HCEC 1CT (cell line): ENCODE results near the gene ERBIN.
"Not testable (repeated sequence)": the region's sequence is repeated elsewhere in the genome, so short reads cannot be mapped to it uniquely, and the experiment has no call there.

Experiments
- DNase-seq: peaks from one replicate; pipeline ENCODE4 v3.0.0-alpha.2; 2017

Gene ERBIN

GRCh38 chr5:65969539-65970393, 43.4 kb downstream of the ERBIN start:
- DNase-seq: no peak

GRCh38 chr5:65970481-65971367, 44.3 kb downstream of the ERBIN start:
- no peak for DNase-seq

GRCh38 chr5:65971643-65972042, 45.3 kb downstream of the ERBIN start:
- DNase-seq: no peak

GRCh38 chr5:65972896-65973295, 46.5 kb downstream of the ERBIN start:
- not testable (repeated sequence) for DNase-seq

GRCh38 chr5:65978251-65978650, 51.9 kb downstream of the ERBIN start:
- no peak for DNase-seq

GRCh38 chr5:65981548-65981947, 55.2 kb downstream of the ERBIN start:
- no peak for DNase-seq

GRCh38 chr5:65981969-65982619, 55.7 kb downstream of the ERBIN start:
- no peak for DNase-seq

GRCh38 chr5:65982635-65983034, 56.3 kb downstream of the ERBIN start:
- DNase-seq: no peak

- no peak for DNase-seq
These were observed 57.9 kb downstream of the ERBIN start for GRCh38 chr5:65984098-65984885.

- peak; percentile 74 for DNase-seq
These were observed 59.7 kb downstream of the ERBIN start for GRCh38 chr5:65986050-65986451.

GRCh38 chr5:65986796-65987195, 60.4 kb downstream of the ERBIN start:
- DNase-seq: no peak

- DNase-seq: no peak
These were observed 61.6 kb downstream of the ERBIN start for GRCh38 chr5:65987982-65988381.

- DNase-seq: no peak
These were observed 62.8 kb downstream of the ERBIN start for GRCh38 chr5:65989158-65989557.

GRCh38 chr5:65992630-65993029, 66.3 kb downstream of the ERBIN start:
- DNase-seq: no peak

GRCh38 chr5:65994117-65994786, 67.9 kb downstream of the ERBIN start:
- DNase-seq: no peak

GRCh38 chr5:65999061-65999723, 72.8 kb downstream of the ERBIN start:
- DNase-seq: no peak

- DNase-seq: no peak
These were observed 75.6 kb downstream of the ERBIN start for GRCh38 chr5:66001952-66002351.

- no peak for DNase-seq
These were observed 76.0 kb downstream of the ERBIN start for GRCh38 chr5:66002415-66002814.

GRCh38 chr5:66004216-66004615, 77.8 kb downstream of the ERBIN start:
- DNase-seq: no peak

- DNase-seq: no peak
These were observed 82.9 kb downstream of the ERBIN start for GRCh38 chr5:66009277-66009676.

GRCh38 chr5:66010476-66010875, 84.1 kb downstream of the ERBIN start:
- peak; percentile 77 for DNase-seq
